IMR-90 (cell line): Measurements from ENCODE around the gene HACD2. TPM values are rescaled to one million over a fixed set of nuclear protein-coding genes. Genes with fewer than 3 reads are reported as not detected.
A peak's percentile ranks its signal among the peaks of the same experiment; 100 is the strongest.

Source experiments
- ATAC-seq: fragments of 200-7000 bp; cut with Tn5 transposase; 2 replicates; pipeline ENCODE4 v1.9.1; 2020; ENCODE audit warnings: low read depth, mild to moderate bottlenecking, moderate library complexity
- BruUV-seq: library from RNA; stranded (reverse); fragments of 400-500 nt; replicated peaks from 2 replicates; lab custom pipeline; 2021; lab: Mats Ljungman, UMichigan
- CTCF ChIA-PET: fragments of 300-600 bp; formaldehyde crosslinking; extraction: SDS; loops from one replicate; lab custom pipeline; 2021; ENCODE audit warnings: antibody characterized with exemption; lab: Yijun Ruan, JAX
- POLR2A ChIA-PET: fragments of 300-600 bp; sonication (Branson Sonifier 250); formaldehyde crosslinking; loops from one replicate; lab custom pipeline; 2022; ENCODE audit warnings: antibody characterized with exemption; ENCODE audit not compliant: unreplicated experiment; lab: Charles Lee
- DNase-seq: peaks from one replicate; pipeline ENCODE4 v3.0.0; 2013
- H2AFZ ChIP-seq: replicated peaks from 2 replicates; pipeline ENCODE3; 2013; ENCODE audit warnings: low read length, mild to moderate bottlenecking; ENCODE audit not compliant: poor library complexity
- H2AK5ac ChIP-seq: 2 replicates; pipeline ENCODE4 v1.6.1; 2013; ENCODE audit warnings: low read depth, low read length, inconsistent platforms
- H2AK9ac ChIP-seq: replicated peaks from 2 replicates; pipeline ENCODE3; 2013; ENCODE audit warnings: mild to moderate bottlenecking, low read depth, low read length, moderate library complexity; ENCODE audit not compliant: poor library complexity
- H2BK120ac ChIP-seq: 2 replicates; pipeline ENCODE4 v1.6.1; 2013; ENCODE audit warnings: low read depth, low read length, inconsistent platforms
- H2BK15ac ChIP-seq: 3 replicates; pipeline ENCODE4 v1.6.1; 2013; ENCODE audit warnings: low read depth, low read length, inconsistent platforms
- H2BK20ac ChIP-seq: 2 replicates; pipeline ENCODE4 v1.6.1; 2013; ENCODE audit warnings: low read depth, mild to moderate bottlenecking, inconsistent platforms, low read length, moderate library complexity
- H2BK5ac ChIP-seq: 2 replicates; pipeline ENCODE4 v1.6.1; 2013; ENCODE audit warnings: mild to moderate bottlenecking, low read depth, low read length, inconsistent platforms; ENCODE audit not compliant: poor library complexity, severe bottlenecking
- H3K14ac ChIP-seq: replicated peaks from 2 replicates; pipeline ENCODE4 v1.6.1; 2013; ENCODE audit warnings: low read depth, low read length, inconsistent platforms
- H3K18ac ChIP-seq: 2 replicates; pipeline ENCODE4 v1.6.1; 2013; ENCODE audit warnings: low read depth, low read length, control low read depth
- H3K23ac ChIP-seq: 2 replicates; pipeline ENCODE4 v1.6.1; 2013; ENCODE audit warnings: low read depth, low read length, inconsistent platforms
- H3K27ac ChIP-seq: 2 replicates; pipeline ENCODE4 v1.5.1; 2013; ENCODE audit warnings: mild to moderate bottlenecking, control low read depth, low read length; ENCODE audit not compliant: insufficient read depth
- H3K27me3 ChIP-seq: 2 replicates; pipeline ENCODE4 v1.6.1; 2013; ENCODE audit warnings: low read length; ENCODE audit not compliant: control insufficient read depth, insufficient read depth
- H3K36me3 ChIP-seq: 2 replicates; pipeline ENCODE4 v1.6.1; 2013; ENCODE audit warnings: low read length, mixed read lengths; ENCODE audit not compliant: control insufficient read depth, insufficient read depth
- H3K4ac ChIP-seq: 2 replicates; pipeline ENCODE4 v1.6.1; 2013; ENCODE audit warnings: low read depth, low read length, inconsistent platforms
- H3K4me1 ChIP-seq: 2 replicates; pipeline ENCODE4 v1.6.1; 2013; ENCODE audit warnings: low read length, mixed read lengths; ENCODE audit not compliant: control insufficient read depth, insufficient read depth
- H3K4me2 ChIP-seq: 2 replicates; pipeline ENCODE4 v1.6.1; 2013; ENCODE audit warnings: low read depth, mild to moderate bottlenecking, control low read depth, low read length, moderate library complexity
- H3K4me3 ChIP-seq: 2 replicates; pipeline ENCODE4 v1.5.1; 2013; ENCODE audit warnings: low read depth, mild to moderate bottlenecking, control low read depth, low read length, moderate library complexity; ENCODE audit not compliant: insufficient read depth
- H3K56ac ChIP-seq: 2 replicates; pipeline ENCODE4 v1.6.1; 2013; ENCODE audit warnings: low read length, inconsistent platforms; ENCODE audit not compliant: insufficient read depth; ENCODE audit errors: extremely low read depth
- H3K79me1 ChIP-seq, 2 experiments: 2 replicates each; pipeline ENCODE4 v1.6.1; 2013; ENCODE audit warnings: low read length in 2 of 2, inconsistent platforms in 1 of 2, low read depth in 1 of 2
- H3K9ac ChIP-seq: 2 replicates; pipeline ENCODE4 v1.6.1; 2013; ENCODE audit warnings: low read depth, low read length, control low read depth
- H3K9me1 ChIP-seq: 2 replicates; pipeline ENCODE4 v1.6.1; 2013; ENCODE audit warnings: low read length, inconsistent platforms; ENCODE audit not compliant: insufficient read depth
- H3K9me3 ChIP-seq: 2 replicates; pipeline ENCODE4 v1.6.1; 2013; ENCODE audit warnings: low read length; ENCODE audit not compliant: control insufficient read depth, insufficient read depth
- H4K20me1 ChIP-seq: 2 replicates; pipeline ENCODE4 v1.6.1; 2013; ENCODE audit warnings: low read length, inconsistent platforms; ENCODE audit not compliant: insufficient read depth
- H4K5ac ChIP-seq: 2 replicates; pipeline ENCODE4 v1.6.1; 2013; ENCODE audit warnings: mild to moderate bottlenecking, low read depth, low read length, control low read depth
- H4K8ac ChIP-seq, 2 experiments: 2 replicates each; pipeline ENCODE4 v1.6.1; 2013; ENCODE audit warnings: low read depth in 2 of 2, low read length in 2 of 2, control low read depth in 1 of 2, inconsistent platforms in 1 of 2
- H4K91ac ChIP-seq: 2 replicates; pipeline ENCODE4 v1.6.1; 2013; ENCODE audit warnings: low read depth, low read length, inconsistent platforms; ENCODE audit not compliant: insufficient read depth
- CHD1 ChIP-seq: IDR thresholded peaks from 2 replicates; pipeline ENCODE4 v1.6.1; 2012; ENCODE audit warnings: low read depth, low read length, improper control_type of control experiment
- RAD21 ChIP-seq: IDR thresholded peaks from 2 replicates; pipeline ENCODE4 v1.6.1; 2012; ENCODE audit warnings: low read length, improper control_type of control experiment
- SMC3 ChIP-seq: fragments of 150-350 bp; IDR thresholded peaks from 2 replicates; pipeline ENCODE4 v1.6.1; 2016; ENCODE audit warnings: low read depth, mild to moderate bottlenecking, antibody characterized with exemption, low read length, moderate library complexity
- WGBS, 2 experiments: methylation state at CpG; one replicate each; pipeline versions ENCODE4 v1.1.5 to v1.1.7; 2013; ENCODE audit warnings: missing lambda C conversion rate in 2 of 2; ENCODE audit not compliant: insufficient read length in 1 of 2; ENCODE audit errors: extremely low coverage in 2 of 2; 5-methylcytosine and 5-hydroxymethylcytosine counted together
- dilution Hi-C: fragments of 300-500 bp; cut with HindIII; formaldehyde crosslinking; loops from one replicate; pipeline ENCODE4 v1.14.3; 2018; ENCODE audit warnings: low sequenced_read_pairs; ENCODE audit not compliant: unreplicated experiment
- in situ Hi-C: fragments of 300-500 bp; cut with MboI; formaldehyde crosslinking; loops from 3 replicates; pipeline ENCODE4 v1.14.3; 2019; ENCODE audit warnings: low sequenced_read_pairs, inconsistent platforms, mixed read lengths
- intact Hi-C: fragments of 100-400 bp; cut with micrococcal nuclease; formaldehyde crosslinking; loops from 2 replicates; pipeline ENCODE4 v1.10.0; 2022
- polyA plus RNA-seq, 3 experiments: library from polyadenylated mRNA; depleted of rRNA; stranded (reverse); fragments of >200 nt; gene quantifications; 2 replicates each; pipeline ENCODE4 v1.2.3, GENCODE V29; 2012; ENCODE audit warnings: low replicate concordance in 1 of 3
- total RNA-seq: library from RNA; depleted of rRNA; stranded (reverse); fragments of >200 nt; gene quantifications from 2 replicates; pipeline ENCODE4 v1.2.3, GENCODE V29; 2012
- TF ChIP-seq, protein P1 (sequence below): conservative IDR thresholded peaks from 2 replicates; pipeline ENCODE4 v1.5.1; 2012; ENCODE audit warnings: mild to moderate bottlenecking, low read depth, low read length, improper control_type of control experiment

HACD2 gene
- total and polyA plus RNA-seq, 2 of the 4 experiments (the other 2 are of a cell fraction): 21.5 to 22.6 TPM

DNA sequence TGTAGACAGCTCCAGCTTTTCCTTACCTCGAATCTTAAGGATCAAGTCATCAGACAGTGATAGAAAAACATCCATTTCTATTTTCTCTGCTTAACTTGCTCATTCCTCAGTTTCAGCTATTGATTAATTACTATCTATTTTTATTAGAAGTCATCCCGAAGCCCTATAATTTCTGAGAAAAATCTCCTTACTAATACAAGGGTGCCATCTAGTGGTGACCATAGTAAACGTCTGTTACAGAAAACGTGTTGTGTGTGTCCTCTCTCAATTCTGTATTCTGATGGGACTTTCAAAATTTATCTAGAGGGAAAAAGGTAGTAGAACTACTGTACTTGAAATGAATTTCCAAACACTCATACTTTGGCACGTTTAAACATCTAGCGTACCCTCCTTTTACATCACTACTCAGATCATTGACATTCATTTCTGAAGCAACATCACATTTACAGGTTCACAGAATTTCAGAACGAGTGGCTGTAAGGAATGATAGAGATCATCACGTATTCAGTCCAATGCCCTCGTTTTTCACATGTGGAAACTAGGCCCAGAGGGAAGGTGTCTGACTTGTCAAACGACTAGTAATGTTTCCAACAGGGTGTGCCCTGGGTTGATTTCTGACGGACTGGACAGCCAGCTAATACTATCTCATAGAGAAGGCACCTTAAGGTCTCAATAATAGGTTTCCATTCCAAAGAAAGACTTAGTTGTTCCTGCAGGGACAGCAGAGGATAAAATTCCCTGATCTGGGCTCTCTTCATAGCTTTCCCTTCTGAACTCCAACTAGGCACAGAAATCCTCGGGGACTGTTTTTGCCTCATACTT, 25.6 kb downstream of the HACD2 start:
- Histone ChIP-seq H2BK15ac (no peak overlapping the region), H3K4me2 (no peak overlapping the region), H3K27ac (no peak overlapping the region), H3K9me1 (peaks cover 5% of the 10 kb centered on the region; the same call in 1 of the 2 replicates), H4K8ac (no peak overlapping the region), H2AK9ac (no peak overlapping the region), H3K9ac (no peak overlapping the region), H3K23ac (no peak overlapping the region), H3K27me3 (no peaks in the 10 kb centered on the region), H3K36me3 (peaks cover 3% of the 10 kb centered on the region; the same call in 1 of the 2 replicates), H3K56ac (no peak overlapping the region), H4K91ac (no peak overlapping the region), H4K5ac (no peak overlapping the region), H2AK5ac (no peak overlapping the region), H3K4me1 (peaks cover 3% of the 10 kb centered on the region), H2BK5ac (no peak overlapping the region), H3K18ac (no peak overlapping the region), H2BK20ac (no peak overlapping the region), H3K9me3 (no peaks in the 10 kb centered on the region), H3K4me3 (no peak overlapping the region), H4K20me1 (peaks cover 4% of the 10 kb centered on the region), H3K4ac (no peak overlapping the region), H2BK120ac (no peak overlapping the region), H3K79me1 (no peaks in the 10 kb centered on the region; a peak in 2 of 4 replicates), H2AFZ (no peak overlapping the region), H3K14ac (no peak overlapping the region)
- ATAC-seq (peak; percentile 81), DNase-seq (peak; percentile 64)
- POLR2A ChIA-PET: no interaction called here
- CTCF ChIA-PET: interaction anchor here (0.6 to 1.8 kb wide), 18 partner anchors 9 to 1738 kb away, joined by 3 to 6 read pairs (median 3); no protein-coding TSS in a partner anchor
- intact Hi-C loops: loop anchor here (1.0 to 5.0 kb wide), 3 partner anchors 57 to 230 kb away; no protein-coding TSS in a partner anchor
- in situ Hi-C loops: loop anchor here (5.0 kb wide), 1 partner anchor 232 kb away; no protein-coding TSS in a partner anchor
- WGBS, 2 experiments: 33% methylated on average over 2 of the region's 12 CpGs; no CpG with 5 or more reads in 1 of the 2 experiments
- no TSS peak for BruUV-seq
- dilution Hi-C loops: no loop called here
- TF ChIP-seq RAD21: peak; percentile 79
- TF ChIP-seq SMC3: peak; percentile 57
- no peak for TF ChIP-seq CHD1
- TF ChIP-seq, protein P1, sequence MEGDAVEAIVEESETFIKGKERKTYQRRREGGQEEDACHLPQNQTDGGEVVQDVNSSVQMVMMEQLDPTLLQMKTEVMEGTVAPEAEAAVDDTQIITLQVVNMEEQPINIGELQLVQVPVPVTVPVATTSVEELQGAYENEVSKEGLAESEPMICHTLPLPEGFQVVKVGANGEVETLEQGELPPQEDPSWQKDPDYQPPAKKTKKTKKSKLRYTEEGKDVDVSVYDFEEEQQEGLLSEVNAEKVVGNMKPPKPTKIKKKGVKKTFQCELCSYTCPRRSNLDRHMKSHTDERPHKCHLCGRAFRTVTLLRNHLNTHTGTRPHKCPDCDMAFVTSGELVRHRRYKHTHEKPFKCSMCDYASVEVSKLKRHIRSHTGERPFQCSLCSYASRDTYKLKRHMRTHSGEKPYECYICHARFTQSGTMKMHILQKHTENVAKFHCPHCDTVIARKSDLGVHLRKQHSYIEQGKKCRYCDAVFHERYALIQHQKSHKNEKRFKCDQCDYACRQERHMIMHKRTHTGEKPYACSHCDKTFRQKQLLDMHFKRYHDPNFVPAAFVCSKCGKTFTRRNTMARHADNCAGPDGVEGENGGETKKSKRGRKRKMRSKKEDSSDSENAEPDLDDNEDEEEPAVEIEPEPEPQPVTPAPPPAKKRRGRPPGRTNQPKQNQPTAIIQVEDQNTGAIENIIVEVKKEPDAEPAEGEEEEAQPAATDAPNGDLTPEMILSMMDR: peak; percentile 75
